GM18520 (cell line): Measurements from ENCODE around the gene FNBP1.
"Not testable (repeated sequence)": the region's sequence is repeated elsewhere in the genome, so short reads cannot be mapped to it uniquely, and the experiment has no call there.

ENCODE experiments used
- ATAC-seq: cut with Tn5 transposase; IDR thresholded peaks from one replicate; pipeline ENCODE4 v1.9.1; 2021; ENCODE audit not compliant: unreplicated experiment

Gene FNBP1

GRCh38 chr9:129895376-129896268 lies 147.4 kb downstream of the FNBP1 start:
- no peak for ATAC-seq

DNA sequence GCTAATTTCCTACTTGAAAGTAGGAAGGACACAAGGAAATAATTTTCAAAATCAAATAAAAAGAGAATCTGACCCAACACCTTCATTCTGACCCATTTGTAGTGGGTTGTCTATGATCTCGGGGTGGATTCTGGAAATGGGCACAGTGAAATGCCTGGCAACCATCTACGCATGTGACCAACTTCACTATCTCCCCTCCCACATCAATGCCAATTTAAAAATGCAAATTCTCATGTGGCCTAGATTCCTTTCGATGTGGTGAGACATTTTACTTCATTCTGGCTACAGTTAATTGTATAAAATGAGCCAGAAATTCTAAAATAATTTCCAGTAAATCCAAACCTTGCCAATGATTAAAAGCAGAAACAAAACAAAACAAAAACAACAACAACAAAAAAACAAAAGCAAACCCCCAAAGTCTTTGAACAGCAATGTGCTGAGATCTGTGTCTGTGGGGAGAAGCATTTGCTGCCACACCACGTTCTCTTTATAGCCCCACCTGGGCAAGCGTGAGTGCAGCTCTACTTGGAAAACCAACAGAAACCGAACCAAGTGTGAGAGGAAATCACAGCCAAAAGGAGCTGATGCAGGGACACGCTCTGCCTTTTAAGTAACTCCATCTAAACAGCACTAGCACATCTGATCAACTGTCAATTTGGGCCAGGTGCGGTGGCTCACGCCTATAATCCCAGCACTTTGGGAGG lies 148.7 kb downstream of the FNBP1 start:
- ATAC-seq = no peak

DNA sequence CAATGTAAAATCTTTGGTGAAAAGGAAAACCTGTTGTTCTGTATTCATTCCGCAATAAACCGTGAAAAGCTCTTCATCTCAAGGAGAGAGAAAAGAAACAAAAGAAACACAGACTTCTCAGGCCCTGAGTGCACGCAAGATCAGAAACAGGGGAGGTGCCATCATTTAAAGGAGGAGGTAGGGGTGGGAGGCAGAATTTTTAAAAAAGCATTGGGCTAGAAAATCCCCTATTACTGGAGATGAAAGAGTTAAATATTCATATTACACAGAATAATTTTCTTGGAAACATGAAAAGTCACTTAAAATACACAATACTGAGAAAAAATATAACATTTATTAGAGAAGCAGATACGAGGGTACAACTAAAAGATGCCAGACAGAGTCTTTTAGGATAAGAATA lies 151.4 kb downstream of the FNBP1 start:
- no peak for ATAC-seq

DNA sequence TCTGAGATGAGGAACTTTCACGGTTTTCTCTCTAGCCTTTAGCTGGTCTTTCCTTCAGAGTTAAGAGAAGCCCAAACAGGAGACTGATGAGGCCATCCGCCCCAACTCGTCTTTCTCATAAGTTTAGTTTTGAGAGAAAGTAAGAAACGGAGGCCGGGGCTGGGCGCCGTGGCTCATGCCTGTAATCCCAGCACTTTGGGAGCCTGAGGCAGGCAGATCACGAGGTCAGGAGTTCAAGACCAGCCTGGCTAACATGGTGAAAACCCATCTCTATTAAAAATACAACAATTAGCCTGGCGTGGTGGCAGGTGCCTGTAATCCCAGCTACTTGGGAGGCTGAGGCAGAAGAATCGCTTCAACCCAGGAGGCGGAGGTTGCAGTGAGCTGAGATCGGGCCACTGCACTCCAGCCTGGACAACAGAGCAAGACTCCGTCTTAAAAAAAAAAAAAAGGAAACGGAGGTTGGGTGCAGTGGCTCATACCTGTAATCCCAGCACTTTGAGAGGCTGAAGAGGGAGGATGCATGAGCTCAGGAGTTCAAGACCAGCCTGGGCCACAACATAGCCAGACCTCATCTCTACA lies 152.2 kb downstream of the FNBP1 start:
- ATAC-seq = not testable (repeated sequence)

- no peak for ATAC-seq
Observed at GRCh38 chr9:129889941-129890717, 152.9 kb downstream of the FNBP1 start.

GRCh38 chr9:129889122-129889940 lies 153.7 kb downstream of the FNBP1 start:
- no peak for ATAC-seq

DNA sequence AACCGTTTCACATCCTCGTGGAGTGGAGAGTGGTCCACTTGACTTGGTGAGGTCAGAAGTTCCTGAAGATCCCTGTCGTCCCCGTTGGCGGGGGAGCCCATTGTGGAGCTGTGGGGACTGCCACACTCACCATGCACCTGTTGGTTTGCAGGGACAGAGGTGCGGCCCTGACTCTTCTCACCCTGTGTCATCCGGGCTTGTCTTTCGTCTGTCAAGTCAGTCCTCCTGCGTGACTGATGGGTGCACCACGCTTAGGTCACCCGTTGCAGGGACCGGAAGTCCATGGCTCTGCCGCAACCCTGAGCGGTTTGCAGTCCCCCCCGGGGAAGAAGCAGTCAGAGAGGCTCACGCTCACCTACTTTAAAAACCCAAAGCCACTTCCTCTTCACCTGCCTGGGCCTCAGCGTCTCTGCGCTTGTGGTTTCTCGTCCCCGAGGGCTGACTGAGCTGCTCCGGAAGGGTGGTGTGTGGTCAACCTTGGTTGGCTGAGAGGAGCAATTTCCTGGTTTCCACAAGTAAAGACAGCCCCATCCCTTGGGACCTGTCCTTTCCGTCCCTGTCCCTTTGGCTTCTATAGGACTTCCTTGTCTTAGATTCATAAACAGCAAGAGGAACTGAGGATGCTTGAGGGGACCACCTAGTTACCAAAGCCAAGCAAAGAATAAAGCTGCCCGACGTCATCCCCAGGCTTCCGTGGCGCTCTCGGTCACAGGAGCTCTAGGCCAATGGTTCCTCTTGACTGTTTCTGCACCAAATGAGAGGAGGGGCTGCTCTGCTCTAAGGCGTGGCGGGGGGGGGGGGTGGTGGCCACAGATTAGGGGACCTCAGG lies 154.5 kb downstream of the FNBP1 start:
- ATAC-seq = peak; percentile 50

DNA sequence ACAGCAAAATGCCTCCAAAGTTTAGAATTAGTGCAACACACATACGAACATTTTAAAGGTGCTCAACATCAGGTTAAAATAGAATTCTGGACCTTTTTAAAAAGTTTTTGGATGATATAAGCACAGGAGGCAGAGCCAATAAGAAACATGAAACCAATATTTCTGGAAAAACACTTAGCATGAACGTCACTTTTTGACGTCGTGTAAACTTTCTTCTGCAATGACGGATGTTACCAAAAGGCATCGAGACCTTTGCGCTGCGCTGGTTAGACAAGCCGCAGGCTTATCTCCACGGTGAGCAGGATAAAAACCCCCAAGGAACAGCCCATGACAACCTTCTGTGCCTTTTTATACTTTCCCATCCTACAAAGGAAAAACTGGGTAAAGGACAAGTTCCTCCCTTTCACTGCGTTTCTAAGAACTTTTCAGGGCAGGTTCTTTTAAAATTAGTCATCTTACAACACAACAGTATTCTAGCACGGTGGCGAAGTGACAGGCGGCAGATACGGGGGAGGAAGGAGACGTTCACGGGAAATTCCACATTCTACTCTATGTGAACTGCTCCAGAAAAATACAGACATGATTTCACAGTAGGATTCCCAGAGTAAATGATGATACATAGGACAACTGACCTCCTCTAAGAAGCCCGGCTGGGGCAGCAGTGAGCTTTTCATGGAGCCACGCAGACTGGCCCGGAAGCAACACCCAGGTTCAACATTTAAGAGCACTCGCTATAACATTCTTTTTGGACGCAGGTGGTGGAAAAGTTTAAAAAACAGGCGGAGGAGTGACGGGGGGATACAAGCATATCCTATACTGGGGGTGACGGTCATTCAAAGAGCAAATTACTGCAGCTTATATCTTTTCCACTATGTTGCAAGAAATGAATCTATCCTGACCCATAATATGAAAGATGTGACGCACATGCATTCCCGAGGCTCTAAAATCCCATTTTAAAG lies 155.4 kb downstream of the FNBP1 start:
- no peak for ATAC-seq

DNA sequence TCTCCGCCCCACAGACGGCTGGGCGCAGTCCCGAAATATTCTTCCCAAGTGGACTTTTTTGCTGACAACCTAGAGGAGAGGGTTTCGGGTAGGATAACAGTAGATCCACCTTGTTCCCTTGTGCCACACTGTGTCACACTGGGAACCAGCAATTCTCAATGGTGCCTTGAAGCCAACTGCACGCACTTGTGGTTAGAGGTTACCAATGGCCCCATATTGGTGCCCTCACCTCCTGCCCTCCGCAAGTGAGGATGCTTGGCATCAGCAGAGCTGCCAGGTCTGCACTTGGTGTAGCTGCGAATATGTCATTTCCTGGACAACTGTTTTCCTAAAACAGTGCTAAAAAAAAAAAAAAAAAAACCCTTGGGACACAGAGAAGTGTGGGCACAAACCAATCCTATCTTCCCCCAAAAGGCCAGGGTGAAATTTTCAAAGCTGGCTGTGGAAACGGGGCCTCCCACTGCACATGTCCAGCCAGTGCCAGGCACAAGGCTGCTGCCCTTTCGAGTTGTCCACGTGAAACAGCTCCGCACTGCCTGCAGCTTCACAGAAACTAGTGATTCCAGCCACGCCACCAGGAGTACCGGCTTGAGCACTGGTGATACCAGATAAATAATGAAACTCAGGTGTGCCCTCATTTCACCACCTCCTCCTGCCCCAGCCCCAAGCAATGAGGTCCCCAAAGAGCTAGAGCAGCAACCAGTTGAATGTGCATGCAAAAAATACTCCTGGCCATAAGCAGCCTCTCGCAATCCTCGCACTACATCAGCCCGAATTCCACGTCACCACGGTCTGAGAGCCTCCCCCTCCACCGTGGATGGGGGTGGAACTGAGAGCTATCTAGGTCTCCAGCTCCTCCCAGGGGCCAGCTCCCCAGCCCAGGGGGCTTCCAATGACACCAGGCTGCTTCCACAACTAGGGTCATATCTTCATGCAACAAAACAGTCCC lies 156.5 kb downstream of the FNBP1 start:
- no peak for ATAC-seq

DNA sequence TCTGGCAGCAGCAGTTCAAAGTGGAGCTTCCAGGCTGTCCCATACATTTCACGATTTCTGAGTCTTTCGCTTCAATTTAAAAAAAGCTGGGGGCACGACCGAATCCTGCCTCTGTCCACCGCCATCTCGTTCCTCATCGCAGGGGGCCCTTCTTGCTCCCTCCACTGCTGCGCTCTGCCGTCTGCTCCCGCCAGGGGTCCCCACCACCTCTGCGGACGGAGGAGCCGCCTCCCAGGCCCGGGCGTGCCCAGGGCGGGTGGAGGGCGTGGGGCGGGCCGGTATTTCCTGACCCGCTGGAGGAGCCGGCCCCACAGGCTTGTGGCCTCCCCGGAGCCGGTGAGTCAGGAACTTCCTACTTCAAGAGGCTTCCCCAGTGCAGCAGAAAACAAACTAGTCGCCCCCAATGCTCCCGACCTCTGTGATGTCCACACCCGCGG lies 157.3 kb downstream of the FNBP1 start:
- ATAC-seq = no peak

GRCh38 chr9:129885018-129885669 lies 157.8 kb downstream of the FNBP1 start:
- no peak for ATAC-seq

DNA sequence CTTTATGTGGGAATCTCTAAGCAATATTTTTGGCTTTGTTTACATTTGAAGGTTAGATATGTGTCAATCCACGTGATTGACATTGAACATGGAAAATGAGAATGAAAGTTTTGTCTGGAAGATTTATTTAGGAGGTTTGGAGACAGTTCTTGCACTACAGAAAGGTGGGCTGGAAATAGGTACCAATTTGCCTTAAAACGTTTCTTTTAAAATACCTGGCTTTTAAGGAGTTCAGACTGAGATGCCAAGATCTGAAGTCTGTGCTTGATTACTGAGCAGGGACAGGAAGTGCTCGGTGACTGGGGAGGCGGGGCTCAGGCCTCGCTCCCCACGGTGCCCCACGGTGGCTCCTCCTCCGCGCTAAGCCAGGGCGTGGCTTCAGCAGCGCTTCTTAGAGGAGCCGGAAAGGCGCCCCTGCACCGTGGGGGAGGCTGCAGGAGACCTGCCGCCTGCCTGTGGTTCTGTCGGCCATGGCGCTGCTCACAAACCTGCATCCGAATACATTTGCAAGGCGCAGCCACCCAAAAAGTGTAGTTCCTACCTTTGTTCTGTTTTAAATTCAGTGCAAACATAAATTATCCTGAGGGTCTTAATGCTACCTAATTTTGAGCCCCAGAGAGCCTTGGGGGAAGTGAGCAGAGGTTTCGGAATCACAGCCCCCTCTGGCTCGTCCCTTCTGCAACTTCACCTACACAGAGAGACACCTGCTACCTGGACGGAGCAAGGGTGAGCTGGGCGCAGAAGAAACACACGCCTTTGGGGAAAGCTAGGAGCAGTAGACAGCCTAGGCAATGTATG lies 158.6 kb downstream of the FNBP1 start:
- peak; percentile 35 for ATAC-seq

- ATAC-seq = no peak
Observed at GRCh38 chr9:129881547-129882324, 161.3 kb downstream of the FNBP1 start.

- no peak for ATAC-seq
Observed at GRCh38 chr9:129880654-129881546, 162.1 kb downstream of the FNBP1 start.
